ENCODE measurements around the gene BARX1. TPM values are rescaled to one million over a fixed set of nuclear protein-coding genes. Genes with fewer than 3 reads are reported as not detected.

BARX1 gene
- total and polyA plus RNA-seq, 10 of the 15 experiments (the other 5 are each of a cell fraction or from before 2014, with no cell fraction given), result not detected

DNA sequence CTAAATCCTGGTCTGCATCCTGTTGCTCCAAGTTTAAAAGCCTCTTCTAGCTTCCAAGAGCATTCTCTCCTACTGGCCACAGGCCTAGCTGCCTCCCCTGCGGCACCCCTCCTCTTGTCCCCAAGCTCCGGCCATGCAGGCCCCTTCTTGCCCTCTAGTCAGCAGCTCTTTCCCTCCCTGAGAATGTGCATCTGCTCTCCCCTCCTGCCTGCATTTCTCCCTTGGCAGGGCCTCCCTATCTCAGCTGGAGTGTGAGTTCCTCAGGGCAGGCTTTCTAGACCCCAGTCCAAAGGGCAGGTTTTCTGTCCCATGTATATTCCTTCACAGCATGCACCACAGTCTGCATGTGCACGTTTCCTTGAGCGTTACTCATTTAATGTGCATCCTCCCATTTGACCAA lies 24.6 kb upstream of the BARX1 start (continued):
- TF ChIP-seq CHD1 (IDR thresholded peaks at IDR 0.05; ENCODE audit: low read depth, low read length) (no peak), BHLHE40 (IDR thresholded peaks at IDR 0.05; ENCODE audit: borderline replicate concordance in 1 of 2, low read depth in 2 of 2, low read length in 1 of 2) (no peak), EZH2 (IDR thresholded peaks at IDR 0.05; ENCODE audit: borderline replicate concordance, control insufficient read depth, low read depth, low read length) (no peak), NFYA (IDR thresholded peaks at IDR 0.05; ENCODE audit: borderline replicate concordance, low read depth, low read length) (no peak)

DNA sequence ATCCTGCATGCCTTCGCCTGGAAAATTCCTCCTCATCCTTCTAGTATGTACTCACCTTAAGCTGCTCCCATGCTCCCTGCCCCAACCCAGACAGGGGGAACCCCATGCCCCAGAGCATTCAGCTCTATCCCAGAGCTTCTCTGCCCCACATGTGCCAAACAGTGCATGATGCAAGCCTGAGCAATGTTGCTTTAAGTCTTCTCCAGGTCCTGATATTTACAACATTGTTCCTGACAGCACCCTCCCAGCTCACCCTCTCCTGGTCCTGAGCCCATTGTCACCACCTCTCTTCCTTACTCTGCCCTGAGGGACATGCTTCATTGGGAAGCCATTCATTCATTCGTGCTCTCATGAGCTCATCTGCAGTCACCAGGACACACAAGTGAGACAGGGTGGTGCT lies 23.4 kb upstream of the BARX1 start:
- intact Hi-C loops (cut with micrococcal nuclease; ENCODE audit: unreplicated experiment), result no loop called here
- no peak overlapping the region for H2AFZ ChIP-seq (ENCODE audit: control insufficient read depth, low read depth, low read length)
- DNase-seq (ENCODE audit: low read depth, low spot score) (no peak), ATAC-seq (no peak), FAIRE-seq (no peak)
- no peaks in the 10 kb centered on the region for H3K27me3 ChIP-seq (replicated peaks in 1 of 2; ENCODE audit: control insufficient read depth in 2 of 2, insufficient read depth in 2 of 2, low read length in 1 of 2)
- H3K4me2 ChIP-seq (ENCODE audit: control insufficient read depth, insufficient read depth), result no peak overlapping the region
- TF ChIP-seq NFXL1 (IDR thresholded peaks at IDR 0.05; ENCODE audit: borderline replicate concordance), result no peak
- TF ChIP-seq, protein P1, sequence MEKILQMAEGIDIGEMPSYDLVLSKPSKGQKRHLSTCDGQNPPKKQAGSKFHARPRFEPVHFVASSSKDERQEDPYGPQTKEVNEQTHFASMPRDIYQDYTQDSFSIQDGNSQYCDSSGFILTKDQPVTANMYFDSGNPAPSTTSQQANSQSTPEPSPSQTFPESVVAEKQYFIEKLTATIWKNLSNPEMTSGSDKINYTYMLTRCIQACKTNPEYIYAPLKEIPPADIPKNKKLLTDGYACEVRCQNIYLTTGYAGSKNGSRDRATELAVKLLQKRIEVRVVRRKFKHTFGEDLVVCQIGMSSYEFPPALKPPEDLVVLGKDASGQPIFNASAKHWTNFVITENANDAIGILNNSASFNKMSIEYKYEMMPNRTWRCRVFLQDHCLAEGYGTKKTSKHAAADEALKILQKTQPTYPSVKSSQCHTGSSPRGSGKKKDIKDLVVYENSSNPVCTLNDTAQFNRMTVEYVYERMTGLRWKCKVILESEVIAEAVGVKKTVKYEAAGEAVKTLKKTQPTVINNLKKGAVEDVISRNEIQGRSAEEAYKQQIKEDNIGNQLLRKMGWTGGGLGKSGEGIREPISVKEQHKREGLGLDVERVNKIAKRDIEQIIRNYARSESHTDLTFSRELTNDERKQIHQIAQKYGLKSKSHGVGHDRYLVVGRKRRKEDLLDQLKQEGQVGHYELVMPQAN (conservative IDR thresholded peaks at IDR 0.05), result no peak
- TF ChIP-seq CHD1 (IDR thresholded peaks at IDR 0.05; ENCODE audit: low read depth, low read length), result no peak
- TF ChIP-seq CBFB (IDR thresholded peaks at IDR 0.05; ENCODE audit: low read depth), result no peak
- TF ChIP-seq SRF (IDR thresholded peaks at IDR 0.05; ENCODE audit: low read depth in 2 of 2, low read length in 2 of 2), result no peak
- TF ChIP-seq, protein P2, sequence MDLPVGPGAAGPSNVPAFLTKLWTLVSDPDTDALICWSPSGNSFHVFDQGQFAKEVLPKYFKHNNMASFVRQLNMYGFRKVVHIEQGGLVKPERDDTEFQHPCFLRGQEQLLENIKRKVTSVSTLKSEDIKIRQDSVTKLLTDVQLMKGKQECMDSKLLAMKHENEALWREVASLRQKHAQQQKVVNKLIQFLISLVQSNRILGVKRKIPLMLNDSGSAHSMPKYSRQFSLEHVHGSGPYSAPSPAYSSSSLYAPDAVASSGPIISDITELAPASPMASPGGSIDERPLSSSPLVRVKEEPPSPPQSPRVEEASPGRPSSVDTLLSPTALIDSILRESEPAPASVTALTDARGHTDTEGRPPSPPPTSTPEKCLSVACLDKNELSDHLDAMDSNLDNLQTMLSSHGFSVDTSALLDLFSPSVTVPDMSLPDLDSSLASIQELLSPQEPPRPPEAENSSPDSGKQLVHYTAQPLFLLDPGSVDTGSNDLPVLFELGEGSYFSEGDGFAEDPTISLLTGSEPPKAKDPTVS (IDR thresholded peaks at IDR 0.05; ENCODE audit: low read depth, low read length), result no peak
- TF ChIP-seq, protein P3, sequence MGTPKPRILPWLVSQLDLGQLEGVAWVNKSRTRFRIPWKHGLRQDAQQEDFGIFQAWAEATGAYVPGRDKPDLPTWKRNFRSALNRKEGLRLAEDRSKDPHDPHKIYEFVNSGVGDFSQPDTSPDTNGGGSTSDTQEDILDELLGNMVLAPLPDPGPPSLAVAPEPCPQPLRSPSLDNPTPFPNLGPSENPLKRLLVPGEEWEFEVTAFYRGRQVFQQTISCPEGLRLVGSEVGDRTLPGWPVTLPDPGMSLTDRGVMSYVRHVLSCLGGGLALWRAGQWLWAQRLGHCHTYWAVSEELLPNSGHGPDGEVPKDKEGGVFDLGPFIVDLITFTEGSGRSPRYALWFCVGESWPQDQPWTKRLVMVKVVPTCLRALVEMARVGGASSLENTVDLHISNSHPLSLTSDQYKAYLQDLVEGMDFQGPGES (IDR thresholded peaks at IDR 0.05), result no peak
- TF ChIP-seq BRCA1 (IDR thresholded peaks at IDR 0.05; ENCODE audit: low read depth, low read length), result no peak
- no peak for TF ChIP-seq KLF5 (IDR thresholded peaks at IDR 0.05; ENCODE audit: partially characterized antibody)
- TF ChIP-seq ZBED1 (IDR thresholded peaks at IDR 0.05; ENCODE audit: borderline replicate concordance), result no peak
- no peak for TF ChIP-seq EP300 (IDR thresholded peaks at IDR 0.05; ENCODE audit: borderline replicate concordance in 1 of 2, control insufficient read depth in 1 of 2, low read depth in 2 of 2, low read length in 2 of 2)
- TF ChIP-seq EED (IDR thresholded peaks at IDR 0.05; ENCODE audit: low read depth), result no peak
- TF ChIP-seq GATAD2B (conservative IDR thresholded peaks at IDR 0.05; ENCODE audit: low read depth), result no peak
- no peak for TF ChIP-seq NFYB (IDR thresholded peaks at IDR 0.05; ENCODE audit: insufficient read depth, low read depth, low read length)
- TF ChIP-seq, protein P4, sequence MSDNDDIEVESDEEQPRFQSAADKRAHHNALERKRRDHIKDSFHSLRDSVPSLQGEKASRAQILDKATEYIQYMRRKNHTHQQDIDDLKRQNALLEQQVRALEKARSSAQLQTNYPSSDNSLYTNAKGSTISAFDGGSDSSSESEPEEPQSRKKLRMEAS (IDR thresholded peaks at IDR 0.05; ENCODE audit: low read depth, low read length), result no peak
- TF ChIP-seq SMC3 (IDR thresholded peaks at IDR 0.05; ENCODE audit: borderline replicate concordance, low read length), result no peak
- BruUV-seq (replicated peaks), result no TSS peak
- H3K27ac ChIP-seq (ENCODE audit: control insufficient read depth, insufficient read depth), result no peak overlapping the region
- ChIA-PET RAD21 (ENCODE audit: unreplicated experiment) (no interaction called here), CTCF (interaction anchor here (0.6 kb wide), 1 partner anchor 9 kb away, joined by 3 read pairs; no protein-coding TSS in a partner anchor), SMC1A (ENCODE audit: uncharacterized antibody, unreplicated experiment) (interaction anchor here (0.9 kb wide), 1 partner anchor 14 kb away, joined by 3 read pairs; no protein-coding TSS in a partner anchor), POLR2A (no interaction called here)
- H3K79me2 ChIP-seq (ENCODE audit: control insufficient read depth, insufficient read depth, low read length), result no peaks in the 10 kb centered on the region
- no peaks in the 10 kb centered on the region for H3K36me3 ChIP-seq (ENCODE audit: control insufficient read depth in 2 of 2, insufficient read depth in 2 of 2, low read length in 1 of 2)
- in situ Hi-C loops (cut with MboI), result no loop called here
- H3K4me1 ChIP-seq (ENCODE audit: control insufficient read depth, insufficient read depth, low read length), result no peaks in the 10 kb centered on the region
- H3K9me3 ChIP-seq (replicated peaks; ENCODE audit: control insufficient read depth, insufficient read depth, low read length), result no peaks in the 10 kb centered on the region
- H3K4me3 ChIP-seq, result no peak overlapping the region
- H4K20me1 ChIP-seq (ENCODE audit: control insufficient read depth, insufficient read depth), result no peaks in the 10 kb centered on the region
- no peak overlapping the region for H3K9ac ChIP-seq (ENCODE audit: control insufficient read depth, insufficient read depth, low read length)
- 0% methylated on average over 2 of the region's 2 CpGs for WGBS (ENCODE audit: insufficient coverage, insufficient replicate concordance, low lambda C conversion rate, missing lambda C conversion rate)
